A549 treated with GW870086 at 1 μM for 4 hours (cell line): ENCODE results near the gene OR2T8. TPM values are rescaled to one million over a fixed set of nuclear protein-coding genes. Genes with fewer than 3 reads are reported as not detected.

ENCODE experiments used
- total RNA-seq: library from RNA; stranded (reverse); fragments of 200-300 nt; extraction: Qiagen RNA extraction; gene quantifications from 5 replicates; pipeline ENCODE4 v1.2.3, GENCODE V29; 2022; ENCODE audit warnings: low read depth

OR2T8 gene
- not detected in 5 replicates for total RNA-seq

GRCh38 chr1:247919952-247920351, at the start of gene OR2T8:
OR2T8 (plus strand) TSS chr1:247920252; CDS start chr1:247921018, 766 bp downstream.

GRCh38 chr1:247895163-247895637, 24.9 kb upstream of the OR2T8 start, which contains the start of gene OR2W3:
OR2W3 (plus strand) TSS chr1:247895587; CDS start chr1:247895587, 0 bp downstream.

DNA sequence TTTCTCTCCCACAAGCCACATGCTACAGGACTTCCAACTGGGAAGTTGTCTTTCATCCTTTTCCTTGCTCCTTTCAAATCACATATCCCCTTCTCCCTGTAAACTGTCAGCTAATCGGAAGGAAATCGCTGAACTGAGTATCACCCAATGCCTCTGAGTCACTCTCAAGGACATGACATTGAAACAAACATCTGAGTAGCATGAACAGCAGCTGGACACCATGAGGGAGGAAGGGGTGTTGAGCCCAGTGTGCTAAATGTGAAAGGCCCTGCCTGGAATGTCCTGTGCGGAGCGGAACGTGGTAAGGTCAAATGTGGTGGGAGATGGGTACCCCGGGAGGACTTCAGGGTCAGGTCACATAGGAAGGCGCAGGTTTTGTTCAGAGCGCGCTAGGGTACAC, 4.8 kb downstream of the OR2T8 start, which contains the start of gene OR2AJ1:
Gene OR2AJ1 (plus strand): TSS at position 22 of the 400 bp plus-strand sequence. CDS start 8,880 bp downstream, outside the sequence.

GRCh38 chr1:247948558-247948957, 28.5 kb downstream of the OR2T8 start, which contains the start of gene OR2L8:
OR2L8 (plus strand) TSS chr1:247948858; CDS start chr1:247948858, 0 bp downstream.

DNA sequence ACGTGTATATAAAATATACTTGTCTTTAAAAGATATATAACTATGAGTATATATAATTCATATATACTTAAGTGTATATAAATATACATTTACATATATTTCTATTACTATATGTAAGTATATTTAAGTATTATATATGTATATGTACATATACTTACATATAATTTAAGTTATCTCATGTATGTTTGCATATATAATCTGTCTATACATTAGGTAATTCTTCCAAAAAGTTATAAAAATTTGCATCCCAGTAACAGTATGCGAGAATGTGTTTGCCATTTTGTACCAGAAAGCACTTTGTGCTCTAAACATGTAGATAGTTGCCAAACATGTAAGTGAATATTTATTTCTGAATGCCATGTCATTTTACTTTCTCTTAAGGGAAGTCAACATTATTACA, 44.9 kb downstream of the OR2T8 start, which contains the start of gene OR2AK2:
Gene OR2AK2 (plus strand): TSS at position 301 of the 400 bp plus-strand sequence. CDS start 144 bp downstream, outside the sequence.

Other genes starting within 250 kb of the OR2T8 start
- gene OR13G1, start 240.5 kb upstream of the OR2T8 start, total RNA-seq, result not detected in 5 replicates
- not detected in 5 replicates for gene OR6F1, start 203.6 kb upstream of the OR2T8 start, total RNA-seq
- not detected in 5 replicates for gene OR14K1, start 181.6 kb upstream of the OR2T8 start, total RNA-seq
- gene OR14A2, start 172.1 kb upstream of the OR2T8 start, total RNA-seq, result not detected in 5 replicates
- gene OR1C1, start 159.7 kb upstream of the OR2T8 start, total RNA-seq, result not detected in 5 replicates
- not detected in 5 replicates for gene OR14A16, start 96.1 kb upstream of the OR2T8 start, total RNA-seq
- gene OR11L1, start 78.4 kb upstream of the OR2T8 start, total RNA-seq, result not detected in 5 replicates
- not detected in 5 replicates for gene TRIM58, start 63.1 kb upstream of the OR2T8 start, total RNA-seq
- gene OR2W3, start 24.7 kb upstream of the OR2T8 start, total RNA-seq, result not detected in 5 replicates
- gene OR2AJ1, start 4.6 kb downstream of the OR2T8 start, total RNA-seq, result not detected in 5 replicates
- gene OR2L8, start 28.6 kb downstream of the OR2T8 start, total RNA-seq, result not detected in 5 replicates
- not detected in 5 replicates for gene OR2AK2, start 45.0 kb downstream of the OR2T8 start, total RNA-seq
- not detected in 5 replicates for gene OR2L5, start 93.4 kb downstream of the OR2T8 start, total RNA-seq
- not detected in 5 replicates for gene OR2L2, start 109.8 kb downstream of the OR2T8 start, total RNA-seq
- not detected in 5 replicates for gene OR2L3, start 126.6 kb downstream of the OR2T8 start, total RNA-seq
- gene OR2L13, start 174.9 kb downstream of the OR2T8 start, total RNA-seq, result not detected in 5 replicates
- gene OR2M5, start 224.9 kb downstream of the OR2T8 start, total RNA-seq, result not detected in 5 replicates